ENCODE data around the gene BUD23.
"Not testable (repeated sequence)": the region's sequence is repeated elsewhere in the genome, so short reads cannot be mapped to it uniquely, and the experiment has no call there.

BUD23 gene

GRCh38 chr7:73719806-73720169, 36.4 kb downstream of the BUD23 start:
- no peak for DNase-seq (ENCODE audit: low spot score)

GRCh38 chr7:73720443-73720842, 37.0 kb downstream of the BUD23 start:
- not testable (repeated sequence) for DNase-seq (ENCODE audit: low spot score)

GRCh38 chr7:73721377-73721817, 38.0 kb downstream of the BUD23 start:
- peak; percentile 43 for DNase-seq (ENCODE audit: low spot score)

DNA sequence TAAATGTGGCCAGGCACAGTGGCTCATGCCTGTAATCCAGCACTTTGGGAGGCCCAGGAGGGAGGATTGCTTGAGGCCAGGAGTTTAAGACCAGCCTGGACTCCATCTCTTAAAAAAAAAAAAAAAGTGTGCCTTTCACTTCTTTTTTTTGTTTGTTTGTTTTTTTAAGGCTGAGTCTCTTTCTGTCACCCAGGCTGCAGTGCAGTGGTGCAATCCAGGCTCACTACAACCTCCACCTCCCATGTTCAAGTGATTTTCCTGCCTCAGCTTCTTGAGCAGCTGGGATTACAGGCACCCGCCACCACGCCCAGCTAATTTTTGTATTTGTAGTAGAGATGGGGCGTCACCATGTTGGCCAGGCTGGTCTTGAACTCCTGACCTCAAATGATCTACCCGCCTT, 38.8 kb downstream of the BUD23 start:
- DNase-seq (ENCODE audit: low spot score): not testable (repeated sequence)

DNA sequence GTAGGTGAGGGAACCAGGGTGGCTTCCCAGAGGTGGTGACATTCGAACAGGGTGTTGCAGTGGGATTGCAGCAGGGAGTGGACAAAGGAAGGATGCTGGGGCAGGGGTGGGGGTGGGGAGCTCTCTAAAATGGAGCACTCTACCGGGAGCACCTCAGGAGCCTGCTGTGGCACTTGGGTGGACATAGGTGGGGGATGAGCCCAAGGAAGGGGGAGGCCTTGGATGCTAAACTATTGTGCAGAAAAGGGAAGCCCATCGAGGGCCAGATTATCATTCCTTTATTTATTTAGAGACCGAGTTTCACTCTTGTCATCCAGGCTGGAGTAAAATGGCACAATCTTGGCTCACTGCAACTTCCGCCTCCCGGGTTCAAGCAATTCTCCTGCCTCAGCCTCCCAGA, 39.4 kb downstream of the BUD23 start:
- no peak for DNase-seq (ENCODE audit: low spot score)

GRCh38 chr7:73723813-73724212, 40.4 kb downstream of the BUD23 start:
- no peak for DNase-seq (ENCODE audit: low spot score)

DNA sequence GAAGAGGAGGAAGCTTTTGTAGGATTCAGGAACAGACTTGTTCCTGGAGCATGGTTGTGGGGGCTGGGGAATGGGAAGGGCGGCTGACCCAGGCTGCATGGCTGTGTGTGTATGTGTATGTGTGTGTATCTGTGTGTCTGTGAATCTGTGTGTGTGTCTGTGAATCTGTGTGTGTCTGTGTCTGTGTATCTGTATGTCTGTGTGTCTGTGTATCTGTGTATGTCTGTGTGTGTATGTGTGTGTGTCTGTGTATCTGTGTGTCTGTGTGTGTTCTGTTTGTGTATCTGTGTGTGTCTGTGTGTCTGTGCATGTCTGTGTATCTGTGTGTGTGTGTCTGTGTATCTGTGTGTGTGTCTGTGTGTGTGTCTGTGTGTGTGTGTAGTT, 42.7 kb downstream of the BUD23 start:
- DNase-seq (ENCODE audit: low spot score): no peak

- DNase-seq (ENCODE audit: low spot score): no peak
Observed at GRCh38 chr7:73727952-73728351, 44.6 kb downstream of the BUD23 start.

GRCh38 chr7:73728551-73728950, 45.2 kb downstream of the BUD23 start:
- no peak for DNase-seq (ENCODE audit: low spot score)

GRCh38 chr7:73730485-73730884, 47.1 kb downstream of the BUD23 start:
- no peak for DNase-seq (ENCODE audit: low spot score)

DNA sequence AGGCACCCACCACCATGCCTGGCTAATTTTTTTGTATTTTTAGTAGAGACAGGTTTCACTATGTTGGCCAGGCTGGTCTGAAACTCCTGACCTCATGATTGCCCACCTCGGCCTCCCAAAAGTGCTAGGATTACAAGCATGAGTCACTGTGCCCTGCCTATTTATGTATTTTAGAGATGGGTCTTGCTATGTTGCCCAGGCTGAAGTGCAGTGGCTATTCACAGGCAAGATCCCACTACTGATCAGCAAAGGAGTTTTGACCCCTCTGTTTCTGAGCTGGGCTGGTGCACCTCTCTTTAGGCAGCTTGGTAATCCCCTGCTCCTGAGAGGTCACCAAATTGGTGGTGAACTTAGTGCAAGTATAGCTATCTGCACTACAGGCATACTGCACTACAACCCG, 49.0 kb downstream of the BUD23 start:
- DNase-seq (ENCODE audit: low spot score): no peak

GRCh38 chr7:73734619-73735527, 51.5 kb downstream of the BUD23 start:
- DNase-seq (ENCODE audit: low spot score): peak; percentile 100

DNA sequence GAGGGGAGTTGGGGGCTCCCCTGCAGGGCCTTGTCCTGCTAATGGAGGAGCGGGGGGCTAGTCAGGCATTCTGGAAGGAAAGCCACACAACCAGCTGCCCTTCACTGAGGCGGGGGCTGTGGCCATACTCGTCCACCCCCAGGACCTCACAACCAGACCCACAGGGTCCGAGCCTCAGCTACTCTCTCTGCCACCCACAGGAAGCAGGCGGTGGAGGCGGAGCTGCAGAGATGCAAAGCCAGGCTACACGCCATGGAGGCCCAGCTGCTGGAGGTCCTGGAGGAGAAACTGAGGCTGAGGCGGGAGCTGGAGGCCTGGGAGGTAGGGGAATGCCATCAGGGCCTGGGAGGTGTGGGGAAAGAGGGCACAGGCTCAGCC, 52.1 kb downstream of the BUD23 start:
- no peak for DNase-seq (ENCODE audit: low spot score)

GRCh38 chr7:73736885-73737284, 53.5 kb downstream of the BUD23 start:
- no peak for DNase-seq (ENCODE audit: low spot score)

GRCh38 chr7:73737491-73738219, 54.3 kb downstream of the BUD23 start:
- no peak for DNase-seq (ENCODE audit: low spot score)

DNA sequence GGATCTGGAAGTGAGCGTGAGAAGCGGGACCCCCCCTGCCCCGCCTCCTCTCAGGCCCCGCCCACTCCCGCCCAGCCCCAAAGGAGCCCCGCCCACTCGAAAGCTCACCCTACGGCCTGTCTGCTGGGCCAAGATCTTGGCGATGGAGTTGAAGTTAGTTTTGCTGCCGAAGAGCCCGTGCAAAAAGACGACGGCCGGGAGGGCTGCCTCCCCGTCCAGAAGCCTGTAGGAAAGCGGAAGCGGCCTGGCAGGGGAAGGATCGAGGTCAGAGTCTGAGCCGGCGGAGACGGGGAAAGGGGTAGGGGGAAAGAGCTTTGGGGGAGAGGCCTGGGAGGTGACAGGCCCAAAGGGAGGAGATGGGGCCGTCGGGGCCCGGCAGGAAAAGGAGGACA, 54.8 kb downstream of the BUD23 start:
- peak; percentile 74 for DNase-seq (ENCODE audit: low spot score)

GRCh38 chr7:73738612-73739386, 55.4 kb downstream of the BUD23 start, which contains the start of gene ABHD11:
TSS of gene ABHD11 (minus strand) at chr7:73738802. CDS start at chr7:73738770, 32 bp downstream.
- peak; percentile 100 for DNase-seq (ENCODE audit: low spot score)

- no peak for DNase-seq (ENCODE audit: low spot score)
Observed at GRCh38 chr7:73739387-73739767, 56.0 kb downstream of the BUD23 start.

GRCh38 chr7:73740212-73740611, 56.8 kb downstream of the BUD23 start:
- no peak for DNase-seq (ENCODE audit: low spot score)

DNA sequence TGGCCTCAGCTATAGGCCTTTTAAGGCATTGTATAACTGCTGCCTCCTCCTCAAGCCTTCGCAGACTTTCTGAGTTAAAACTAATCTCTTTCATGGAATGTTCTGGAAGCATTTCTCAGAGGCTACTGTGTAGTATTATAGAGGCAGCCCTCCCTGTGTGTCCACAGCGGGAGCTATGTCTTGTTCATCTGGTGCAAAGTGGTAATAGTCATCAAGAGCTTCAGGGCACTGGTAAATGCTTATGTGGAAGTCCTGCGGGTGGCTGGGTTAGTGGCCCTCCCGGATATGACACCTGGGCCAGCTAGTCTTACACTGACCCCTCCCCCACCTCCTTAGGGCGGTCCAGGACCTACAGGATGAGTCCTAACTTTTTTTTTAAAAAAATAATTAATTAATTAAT, 57.4 kb downstream of the BUD23 start:
- no peak for DNase-seq (ENCODE audit: low spot score)

GRCh38 chr7:73741600-73741999, 58.2 kb downstream of the BUD23 start:
- DNase-seq (ENCODE audit: low spot score): no peak

- peak; percentile 34 for DNase-seq (ENCODE audit: low spot score)
Observed at GRCh38 chr7:73742338-73742752, 58.9 kb downstream of the BUD23 start.
